ENCODE measurements around the gene CETP. TPM values are rescaled to one million over a fixed set of nuclear protein-coding genes. Genes with fewer than 3 reads are reported as not detected.

CETP gene
- total and polyA plus RNA-seq, 9 of the 15 experiments (the other 6 are each of a cell fraction or from before 2014, with no cell fraction given) = 0.07 to 0.11 TPM; not detected in 7

GRCh38 chr16:56950881-56951771, 10.6 kb upstream of the CETP start (continued):
- TF ChIP-seq SRF (CRISPR knock-in tag; IDR thresholded peaks at IDR 0.05) (peak in 1 of 2 experiments; percentile 55; a peak in 1 of 4 replicates), TGIF2 (CRISPR knock-in tag; IDR thresholded peaks at IDR 0.05) (no peak), ZNF316 (IDR thresholded peaks at IDR 0.05) (no peak), ZNF551 (CRISPR knock-in tag; IDR thresholded peaks at IDR 0.05) (no peak), ATF7 (IDR thresholded peaks at IDR 0.05) (0 out of 2 replicates have a peak, but pooled peaks have one; percentile 25), HNRNPUL1 (IDR thresholded peaks at IDR 0.05; ENCODE audit: low read length) (no peak), FOXM1 (IDR thresholded peaks at IDR 0.05; ENCODE audit: low read depth) (no peak), FOXM1 (CRISPR knock-in tag; IDR thresholded peaks at IDR 0.05; ENCODE audit: low read depth) (no peak), RCOR1 (IDR thresholded peaks at IDR 0.05; ENCODE audit: borderline replicate concordance in 1 of 2, low read depth in 2 of 2, low read length in 2 of 2) (peak in 1 of 2 experiments; percentile 35; a peak in 1 of 4 replicates), ZNF75A (CRISPR knock-in tag; IDR thresholded peaks at IDR 0.05) (no peak), ZNF232 (CRISPR knock-in tag; IDR thresholded peaks at IDR 0.05) (no peak), ZNF780A (CRISPR knock-in tag; IDR thresholded peaks at IDR 0.05) (no peak), NR2C1 (IDR thresholded peaks at IDR 0.05) (no peak), NR2C1 (tag; IDR thresholded peaks at IDR 0.05) (no peak), REST (IDR thresholded peaks at IDR 0.05; ENCODE audit: borderline replicate concordance) (peak; percentile 68; the same call in 1 of the 2 replicates), REST (CRISPR knock-in tag; IDR thresholded peaks at IDR 0.05; ENCODE audit: low read depth) (no peak), GABPB2 (CRISPR knock-in tag; conservative IDR thresholded peaks at IDR 0.05) (no peak), RUNX1 (IDR thresholded peaks at IDR 0.05; ENCODE audit: low read depth) (no peak), ZNF76 (CRISPR knock-in tag; IDR thresholded peaks at IDR 0.05; ENCODE audit: borderline replicate concordance) (no peak)
- TF ChIP-seq, protein P1, sequence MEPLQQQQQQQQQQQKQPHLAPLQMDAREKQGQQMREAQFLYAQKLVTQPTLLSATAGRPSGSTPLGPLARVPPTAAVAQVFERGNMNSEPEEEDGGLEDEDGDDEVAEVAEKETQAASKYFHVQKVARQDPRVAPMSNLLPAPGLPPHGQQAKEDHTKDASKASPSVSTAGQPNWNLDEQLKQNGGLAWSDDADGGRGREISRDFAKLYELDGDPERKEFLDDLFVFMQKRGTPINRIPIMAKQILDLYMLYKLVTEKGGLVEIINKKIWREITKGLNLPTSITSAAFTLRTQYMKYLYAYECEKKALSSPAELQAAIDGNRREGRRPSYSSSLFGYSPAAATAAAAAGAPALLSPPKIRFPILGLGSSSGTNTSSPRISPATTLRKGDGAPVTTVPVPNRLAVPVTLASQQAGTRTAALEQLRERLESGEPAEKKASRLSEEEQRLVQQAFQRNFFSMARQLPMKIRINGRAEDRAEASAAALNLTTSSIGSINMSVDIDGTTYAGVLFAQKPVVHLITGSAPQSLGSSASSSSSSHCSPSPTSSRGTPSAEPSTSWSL (CRISPR knock-in tag; IDR thresholded peaks at IDR 0.05; ENCODE audit: borderline replicate concordance) = no peak

All from K562 (cell line).